GM21515 (cell line): ENCODE measurements around the gene ANKRD55.
"Not testable (repeated sequence)": the region's sequence is repeated elsewhere in the genome, so short reads cannot be mapped to it uniquely, and the experiment has no call there.

ENCODE experiments used
- ATAC-seq: cut with Tn5 transposase; IDR thresholded peaks from one replicate; pipeline ENCODE4 v1.9.1; 2021; ENCODE audit not compliant: unreplicated experiment

ANKRD55 gene

GRCh38 chr5:56147106-56147505, 86.0 kb downstream of the ANKRD55 start:
- ATAC-seq, result no peak

GRCh38 chr5:56146674-56147073, 86.5 kb downstream of the ANKRD55 start:
- ATAC-seq, result no peak

- no peak for ATAC-seq
These were observed 87.6 kb downstream of the ANKRD55 start for GRCh38 chr5:56145511-56145910.

- ATAC-seq, result no peak
These were observed 88.0 kb downstream of the ANKRD55 start for GRCh38 chr5:56145106-56145505.

GRCh38 chr5:56144211-56144610, 88.9 kb downstream of the ANKRD55 start:
- no peak for ATAC-seq

GRCh38 chr5:56143373-56143714, 89.8 kb downstream of the ANKRD55 start:
- no peak for ATAC-seq

- ATAC-seq, result peak; percentile 75
These were observed 90.3 kb downstream of the ANKRD55 start for GRCh38 chr5:56142614-56143372.

GRCh38 chr5:56142233-56142613, 90.9 kb downstream of the ANKRD55 start:
- ATAC-seq, result no peak

GRCh38 chr5:56140073-56140472, 93.1 kb downstream of the ANKRD55 start:
- ATAC-seq, result no peak

GRCh38 chr5:56130664-56131063, 102.5 kb downstream of the ANKRD55 start:
- no peak for ATAC-seq

- no peak for ATAC-seq
These were observed 103.8 kb downstream of the ANKRD55 start for GRCh38 chr5:56129288-56129687.

GRCh38 chr5:56128113-56128512, 105.0 kb downstream of the ANKRD55 start:
- ATAC-seq, result no peak

GRCh38 chr5:56126487-56127179, 106.5 kb downstream of the ANKRD55 start:
- ATAC-seq, result no peak

- no peak for ATAC-seq
These were observed 109.4 kb downstream of the ANKRD55 start for GRCh38 chr5:56123531-56124243.

- ATAC-seq, result not testable (repeated sequence)
These were observed 110.7 kb downstream of the ANKRD55 start for GRCh38 chr5:56122360-56122985.

GRCh38 chr5:56119050-56119449, 114.1 kb downstream of the ANKRD55 start:
- ATAC-seq, result no peak

- ATAC-seq, result no peak
These were observed 116.5 kb downstream of the ANKRD55 start for GRCh38 chr5:56116599-56117141.

GRCh38 chr5:56115589-56115988, 117.5 kb downstream of the ANKRD55 start:
- no peak for ATAC-seq

- ATAC-seq, result no peak
These were observed 120.5 kb downstream of the ANKRD55 start for GRCh38 chr5:56112526-56113121.

- no peak for ATAC-seq
These were observed 121.7 kb downstream of the ANKRD55 start for GRCh38 chr5:56111404-56111781.
